ENCODE measurements around the gene GOLM1. TPM values are rescaled to one million over a fixed set of nuclear protein-coding genes. Genes with fewer than 3 reads are reported as not detected.

GOLM1 gene
- total and polyA plus RNA-seq, 2 donors (not counting 1 experiment from before 2014, with no cell fraction given): 0.54 TPM; not detected in 1

DNA sequence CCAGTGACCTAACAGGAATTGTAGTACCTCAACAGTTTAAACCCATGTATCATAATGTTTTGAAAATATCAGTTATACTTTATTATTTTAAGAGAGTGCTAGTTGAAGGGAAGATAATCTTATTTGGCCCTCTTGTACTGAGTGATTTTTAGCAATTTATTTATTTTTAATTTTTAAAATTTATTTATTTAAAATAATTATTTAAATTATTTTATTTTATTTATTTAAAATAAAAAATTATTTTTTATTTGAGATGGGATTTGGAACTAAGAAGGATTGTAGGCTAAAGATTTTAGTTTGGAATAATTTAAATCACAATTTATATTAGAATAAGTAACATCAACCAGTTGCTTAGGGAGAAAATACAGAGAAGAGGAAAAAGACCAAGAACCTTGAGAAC lies 104.3 kb downstream of the GOLM1 start:
- ATAC-seq (ENCODE audit: low read depth): no peak
- H3K9me3 ChIP-seq (ENCODE audit: control extremely low read depth in 1 of 3, control insufficient read depth in 2 of 3, insufficient read depth in 1 of 3, low read length in 2 of 3): no peaks in the 10 kb centered on the region
- no peak overlapping the region for H3K27ac ChIP-seq (ENCODE audit: low read length in 2 of 2)
- Mint-ChIP-seq H3K27ac (no peak overlapping the region), H3K4me1 (peaks cover 3% of the 10 kb centered on the region), H3K27me3 (no peaks in the 10 kb centered on the region), H3K9me3 (ENCODE audit: insufficient read depth) (no peaks in the 10 kb centered on the region), H3K4me3 (no peak overlapping the region)
- no peak overlapping the region for H3K9ac ChIP-seq (ENCODE audit: low read length)
- peaks cover 2 to 10% of the 10 kb centered on the region in 2 experiments for H3K36me3 ChIP-seq (replicated peaks in 1 of 2; ENCODE audit: control extremely low read depth in 1 of 2, control insufficient read depth in 1 of 2, extremely low read depth in 1 of 2, insufficient read depth in 2 of 2, low read length in 1 of 2)
- ChIA-PET POLR2A (no interaction called here), CTCF (no interaction called here)
- H3K4me3 ChIP-seq (ENCODE audit: control extremely low read depth in 1 of 5, extremely low read depth in 1 of 5, insufficient read depth in 1 of 5, low read depth in 2 of 5, low read length in 4 of 5): no peak overlapping the region
- H3K79me2 ChIP-seq (ENCODE audit: control insufficient read depth, insufficient read depth, low read length): no peaks in the 10 kb centered on the region
- H4K20me1 ChIP-seq (ENCODE audit: control insufficient read depth, insufficient read depth, low read length, poor library complexity, severe bottlenecking): no peaks in the 10 kb centered on the region
- H2AFZ ChIP-seq (ENCODE audit: insufficient read depth, low read depth, low read length, poor library complexity, severe bottlenecking): no peak overlapping the region
- no peak for DNase-seq
- no peak for TF ChIP-seq EZH2 (IDR thresholded peaks at IDR 0.05; ENCODE audit: borderline replicate concordance, insufficient read depth, low read depth, low read length, poor library complexity, severe bottlenecking)
- TF ChIP-seq, protein P1, sequence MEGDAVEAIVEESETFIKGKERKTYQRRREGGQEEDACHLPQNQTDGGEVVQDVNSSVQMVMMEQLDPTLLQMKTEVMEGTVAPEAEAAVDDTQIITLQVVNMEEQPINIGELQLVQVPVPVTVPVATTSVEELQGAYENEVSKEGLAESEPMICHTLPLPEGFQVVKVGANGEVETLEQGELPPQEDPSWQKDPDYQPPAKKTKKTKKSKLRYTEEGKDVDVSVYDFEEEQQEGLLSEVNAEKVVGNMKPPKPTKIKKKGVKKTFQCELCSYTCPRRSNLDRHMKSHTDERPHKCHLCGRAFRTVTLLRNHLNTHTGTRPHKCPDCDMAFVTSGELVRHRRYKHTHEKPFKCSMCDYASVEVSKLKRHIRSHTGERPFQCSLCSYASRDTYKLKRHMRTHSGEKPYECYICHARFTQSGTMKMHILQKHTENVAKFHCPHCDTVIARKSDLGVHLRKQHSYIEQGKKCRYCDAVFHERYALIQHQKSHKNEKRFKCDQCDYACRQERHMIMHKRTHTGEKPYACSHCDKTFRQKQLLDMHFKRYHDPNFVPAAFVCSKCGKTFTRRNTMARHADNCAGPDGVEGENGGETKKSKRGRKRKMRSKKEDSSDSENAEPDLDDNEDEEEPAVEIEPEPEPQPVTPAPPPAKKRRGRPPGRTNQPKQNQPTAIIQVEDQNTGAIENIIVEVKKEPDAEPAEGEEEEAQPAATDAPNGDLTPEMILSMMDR (IDR thresholded peaks at IDR 0.05): no peak
- intact Hi-C loops (cut with micrococcal nuclease): no loop called here
- H3K27me3 ChIP-seq (replicated peaks in 1 of 4; ENCODE audit: control extremely low read depth in 1 of 4, control insufficient read depth in 3 of 4, insufficient read depth in 4 of 4, low read length in 3 of 4): no peaks in the 10 kb centered on the region
- no peak overlapping the region for H3K4me2 ChIP-seq (replicated peaks; ENCODE audit: low read depth, low read length, poor library complexity, severe bottlenecking)
- H3K4me1 ChIP-seq (ENCODE audit: control insufficient read depth in 2 of 2, insufficient read depth in 2 of 2, low read length in 2 of 2): no peaks in the 10 kb centered on the region

DNA sequence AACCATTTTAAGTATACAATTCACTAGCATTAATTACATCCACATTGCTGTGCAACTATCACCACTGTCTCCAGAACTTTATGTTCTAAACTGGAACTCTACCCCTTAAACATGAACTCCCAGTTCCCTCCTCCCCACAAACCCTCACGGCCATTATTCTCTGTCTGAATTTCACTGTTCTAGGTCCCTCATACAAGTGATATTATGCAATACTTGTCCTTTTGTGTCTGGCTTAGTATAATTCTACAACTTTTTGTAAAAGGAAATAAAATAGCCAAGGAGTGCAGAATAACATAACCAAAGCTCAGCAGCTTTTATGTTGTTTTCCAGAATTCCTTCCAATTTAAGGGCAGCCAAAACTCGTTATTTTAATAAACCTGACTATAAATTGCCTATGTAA lies 105.2 kb downstream of the GOLM1 start:
- H3K27ac Mint-ChIP-seq: no peak overlapping the region
- no peak overlapping the region for H3K9ac ChIP-seq (ENCODE audit: low read length)
- POLR2A ChIA-PET: no interaction called here
- no peak overlapping the region for H3K27ac ChIP-seq (ENCODE audit: low read length in 2 of 2)
- H4K20me1 ChIP-seq (ENCODE audit: control insufficient read depth, insufficient read depth, low read length, poor library complexity, severe bottlenecking): no peaks in the 10 kb centered on the region
- H3K9me3 Mint-ChIP-seq (ENCODE audit: insufficient read depth): no peaks in the 10 kb centered on the region
- ATAC-seq (ENCODE audit: low read depth): no peak
- H3K27me3 Mint-ChIP-seq: no peaks in the 10 kb centered on the region
- intact Hi-C loops (cut with micrococcal nuclease): no loop called here
- whole genome bisulfite sequencing (ENCODE audit: insufficient coverage): no CpG with 5 or more reads among the region's 2 CpGs
- H3K4me1 ChIP-seq (ENCODE audit: control insufficient read depth in 2 of 2, insufficient read depth in 2 of 2, low read length in 2 of 2): no peaks in the 10 kb centered on the region
- no peaks in the 10 kb centered on the region for H3K27me3 ChIP-seq (replicated peaks in 1 of 4; ENCODE audit: control extremely low read depth in 1 of 4, control insufficient read depth in 3 of 4, insufficient read depth in 4 of 4, low read length in 3 of 4)
- H3K4me3 Mint-ChIP-seq: no peak overlapping the region
- H3K4me1 Mint-ChIP-seq: peaks cover 3% of the 10 kb centered on the region
- peaks cover 2 to 10% of the 10 kb centered on the region in 2 experiments for H3K36me3 ChIP-seq (replicated peaks in 1 of 2; ENCODE audit: control extremely low read depth in 1 of 2, control insufficient read depth in 1 of 2, extremely low read depth in 1 of 2, insufficient read depth in 2 of 2, low read length in 1 of 2)
- no peaks in the 10 kb centered on the region for H3K9me3 ChIP-seq (ENCODE audit: control extremely low read depth in 1 of 3, control insufficient read depth in 2 of 3, insufficient read depth in 1 of 3, low read length in 2 of 3)
- H3K4me2 ChIP-seq (replicated peaks; ENCODE audit: low read depth, low read length, poor library complexity, severe bottlenecking): no peak overlapping the region
- no peak for TF ChIP-seq EZH2 (IDR thresholded peaks at IDR 0.05; ENCODE audit: borderline replicate concordance, insufficient read depth, low read depth, low read length, poor library complexity, severe bottlenecking)
- TF ChIP-seq, protein P1 (IDR thresholded peaks at IDR 0.05): no peak
- DNase-seq: no peak
- CTCF ChIA-PET: no interaction called here
- no peaks in the 10 kb centered on the region for H3K79me2 ChIP-seq (ENCODE audit: control insufficient read depth, insufficient read depth, low read length)
- H3K4me3 ChIP-seq (ENCODE audit: control extremely low read depth in 1 of 5, extremely low read depth in 1 of 5, insufficient read depth in 1 of 5, low read depth in 2 of 5, low read length in 4 of 5): no peak overlapping the region
- no peak overlapping the region for H2AFZ ChIP-seq (ENCODE audit: insufficient read depth, low read depth, low read length, poor library complexity, severe bottlenecking)
